SK-N-SH (cell line): ENCODE data around the gene IGF2R.

Source experiments
- MAX ChIP-seq: IDR thresholded peaks from 2 replicates; pipeline ENCODE4 v1.4.0; 2012; ENCODE audit warnings: low read depth
- MXI1 ChIP-seq: IDR thresholded peaks from 2 replicates; pipeline ENCODE4 v1.6.1; 2012; ENCODE audit warnings: mild to moderate bottlenecking, low read depth, low read length, improper control_type of control experiment
- TAF1 ChIP-seq: IDR thresholded peaks from 2 replicates; pipeline ENCODE4 v1.6.1; 2012; ENCODE audit warnings: low read depth, mild to moderate bottlenecking, low read length, moderate library complexity, borderline replicate concordance
- TF ChIP-seq, protein P1 (sequence below): fragments of 200-600 bp; sonication (generic); IDR thresholded peaks from 2 replicates; pipeline ENCODE4 v1.6.1; 2017; ENCODE audit warnings: antibody characterized with exemption, mild to moderate bottlenecking, moderate library complexity

DNA sequence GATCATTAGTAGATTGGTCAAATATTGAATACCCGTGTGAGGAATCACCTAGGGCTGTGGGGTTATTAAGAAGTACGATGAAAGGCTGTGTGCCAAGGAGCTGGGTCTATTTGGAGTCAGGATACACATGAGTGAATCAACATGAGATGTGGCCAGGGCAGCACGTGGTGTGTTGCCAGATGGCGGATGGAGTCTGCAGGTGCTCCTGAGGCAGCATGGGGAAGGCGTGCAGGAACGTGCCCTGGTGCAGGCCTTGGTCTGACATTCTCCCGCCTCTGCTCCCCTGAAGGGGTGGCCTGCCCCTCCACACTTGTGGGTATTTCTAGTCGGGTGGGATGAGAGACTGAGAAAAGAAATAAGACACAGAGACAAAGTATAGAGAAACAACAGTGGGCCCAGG, 113.7 kb downstream of the IGF2R start:
- TF ChIP-seq MXI1 (no peak), MAX (no peak), TAF1 (no peak)
- TF ChIP-seq, protein P1, sequence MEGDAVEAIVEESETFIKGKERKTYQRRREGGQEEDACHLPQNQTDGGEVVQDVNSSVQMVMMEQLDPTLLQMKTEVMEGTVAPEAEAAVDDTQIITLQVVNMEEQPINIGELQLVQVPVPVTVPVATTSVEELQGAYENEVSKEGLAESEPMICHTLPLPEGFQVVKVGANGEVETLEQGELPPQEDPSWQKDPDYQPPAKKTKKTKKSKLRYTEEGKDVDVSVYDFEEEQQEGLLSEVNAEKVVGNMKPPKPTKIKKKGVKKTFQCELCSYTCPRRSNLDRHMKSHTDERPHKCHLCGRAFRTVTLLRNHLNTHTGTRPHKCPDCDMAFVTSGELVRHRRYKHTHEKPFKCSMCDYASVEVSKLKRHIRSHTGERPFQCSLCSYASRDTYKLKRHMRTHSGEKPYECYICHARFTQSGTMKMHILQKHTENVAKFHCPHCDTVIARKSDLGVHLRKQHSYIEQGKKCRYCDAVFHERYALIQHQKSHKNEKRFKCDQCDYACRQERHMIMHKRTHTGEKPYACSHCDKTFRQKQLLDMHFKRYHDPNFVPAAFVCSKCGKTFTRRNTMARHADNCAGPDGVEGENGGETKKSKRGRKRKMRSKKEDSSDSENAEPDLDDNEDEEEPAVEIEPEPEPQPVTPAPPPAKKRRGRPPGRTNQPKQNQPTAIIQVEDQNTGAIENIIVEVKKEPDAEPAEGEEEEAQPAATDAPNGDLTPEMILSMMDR, result no peak
